Right lobe of liver (tissue), 4 donors: ENCODE measurements around the gene CSH2.
"Not testable (repeated sequence)": the region's sequence is repeated elsewhere in the genome, so short reads cannot be mapped to it uniquely, and the experiment has no call there.

Source experiments
- CTCF ChIP-seq, 4 donors: fragments of 200-600 bp in 3 of 4; fragments of 450-650 bp in 1 of 4; IDR thresholded peaks; one replicate each; pipeline versions ENCODE4 v1.5.1 to v1.8.0; 2016 to 2022; ENCODE audit warnings: antibody characterized with exemption in 4 of 4, mild to moderate bottlenecking in 2 of 4
- POLR2A ChIP-seq: fragments of 450-650 bp; IDR thresholded peaks from one replicate; pipeline ENCODE4 v1.6.1; 2017; ENCODE audit warnings: antibody characterized with exemption, mild to moderate bottlenecking
- donor health status: DM: no; HTN: no; CAD: no.
- donor health status: DM: no; HTN: no; CAD: no.
- donor health status: DM: no; HTN: yes; CAD: no.

GRCh38 chr17:63871646-63872365 lies 1.7 kb downstream of the CSH2 start:
- not testable (repeated sequence) for TF ChIP-seq CTCF (IDR thresholded peaks at IDR 0.05); POLR2A
